ENCODE data around the gene ARID1B.

ARID1B gene

GRCh38 chr6:156776840-156777576 is at the start of gene ARID1B:
Gene ARID1B (plus strand): TSS chr6:156777378. CDS start chr6:156777681, 303 bp downstream.
- peak; percentile 78 for DNase-seq

GRCh38 chr6:156727715-156728385 is 49.3 kb upstream of the ARID1B start:
- DNase-seq, result no peak

GRCh38 chr6:156729248-156729647 is 47.9 kb upstream of the ARID1B start:
- no peak for DNase-seq

- no peak for DNase-seq
Observed at GRCh38 chr6:156731396-156731795, 45.8 kb upstream of the ARID1B start.

GRCh38 chr6:156735751-156736150 is 41.4 kb upstream of the ARID1B start:
- DNase-seq, result no peak

- no peak for DNase-seq
Observed at GRCh38 chr6:156740604-156741003, 36.6 kb upstream of the ARID1B start.

- no peak for DNase-seq
Observed at GRCh38 chr6:156741287-156742073, 35.7 kb upstream of the ARID1B start.

GRCh38 chr6:156747715-156748114 is 29.5 kb upstream of the ARID1B start:
- DNase-seq, result no peak

GRCh38 chr6:156748504-156748903 is 28.7 kb upstream of the ARID1B start:
- DNase-seq, result no peak

GRCh38 chr6:156752666-156753301 is 24.4 kb upstream of the ARID1B start:
- DNase-seq, result no peak

GRCh38 chr6:156756630-156757610 is 20.3 kb upstream of the ARID1B start:
- DNase-seq, result no peak

- no peak for DNase-seq
Observed at GRCh38 chr6:156757849-156758248, 19.3 kb upstream of the ARID1B start.

- no peak for DNase-seq
Observed at GRCh38 chr6:156760377-156760776, 16.8 kb upstream of the ARID1B start.

- no peak for DNase-seq
Observed at GRCh38 chr6:156762547-156762946, 14.6 kb upstream of the ARID1B start.

GRCh38 chr6:156765117-156765516 is 12.1 kb upstream of the ARID1B start:
- no peak for DNase-seq

- DNase-seq, result no peak
Observed at GRCh38 chr6:156767603-156768467, 9.3 kb upstream of the ARID1B start.

GRCh38 chr6:156771047-156771446 is 6.1 kb upstream of the ARID1B start:
- DNase-seq, result no peak

- no peak for DNase-seq
Observed at GRCh38 chr6:156771761-156772160, 5.4 kb upstream of the ARID1B start.

- no peak for DNase-seq
Observed at GRCh38 chr6:156773476-156773875, 3.7 kb upstream of the ARID1B start.

GRCh38 chr6:156773935-156774852 is 3.0 kb upstream of the ARID1B start:
- no peak for DNase-seq
